Loucy (cell line): Measurements from ENCODE around the gene SRBD1.

Experiments
- CTCF ChIP-seq: fragments of 200-600 bp; sonication (generic); conservative IDR thresholded peaks from 2 replicates; pipeline ENCODE4 v1.5.1; 2014; ENCODE audit warnings: mild to moderate bottlenecking, antibody characterized with exemption, low read length
- EZH2phosphoT487 ChIP-seq: fragments of 200-600 bp; IDR thresholded peaks from 2 replicates; pipeline ENCODE4 v1.6.1; 2018; ENCODE audit warnings: antibody characterized with exemption, mild to moderate bottlenecking, moderate library complexity, borderline replicate concordance

- no peak for TF ChIP-seq CTCF
- no peak for TF ChIP-seq EZH2phosphoT487
Measured at GRCh38 chr2:45640576-45640975, 29.5 kb upstream of the SRBD1 start.
